Natural killer cell treated with Interleukin-12 subunit alpha and Interleukin-12 subunit beta and Interleukin-15 and Interleukin-18, amount 100 ng/mL, for 72 hours (primary cell): Measurements from ENCODE around the gene GC. TPM values are rescaled to one million over a fixed set of nuclear protein-coding genes. Genes with fewer than 3 reads are reported as not detected.

ENCODE experiments used
- ATAC-seq, 2 donors: fragments of 150-1000 bp; cut with Tn5 transposase in 1 of 2; sonication (Bioruptor Pico), chemical (Tn5 transposase) in 1 of 2; 2 replicates each; pipeline ENCODE4 v1.10.0; 2021
- DNase-seq: peaks from one replicate; pipeline ENCODE4 v3.0.0; 2022; ENCODE audit warnings: low spot score
- H3K27ac Mint-ChIP-seq, 2 donors: 1 replicate in 1 of 2; 2 replicates in 1 of 2; pipeline ENCODE4 v1.8.0; 2022; ENCODE audit warnings: mixed read lengths in 2 of 2, mild to moderate bottlenecking in 1 of 2, moderate library complexity in 1 of 2
- H3K27me3 Mint-ChIP-seq, 2 donors: 1 replicate in 1 of 2; 2 replicates in 1 of 2; pipeline ENCODE4 v1.8.0; 2022; ENCODE audit warnings: mixed read lengths in 2 of 2
- H3K36me3 Mint-ChIP-seq: one replicate; pipeline ENCODE4 v1.8.0; 2022; ENCODE audit warnings: mixed read lengths
- H3K4me1 Mint-ChIP-seq, 2 donors: 1 replicate in 1 of 2; 2 replicates in 1 of 2; pipeline ENCODE4 v1.8.0; 2022; ENCODE audit warnings: low read depth in 2 of 2, mixed read lengths in 2 of 2, mild to moderate bottlenecking in 1 of 2
- H3K4me3 Mint-ChIP-seq: one replicate; pipeline ENCODE4 v1.8.0; 2022; ENCODE audit warnings: mixed read lengths
- H3K9me3 Mint-ChIP-seq: 2 replicates; pipeline ENCODE4 v1.8.0; 2022; ENCODE audit warnings: mixed read lengths
- total RNA-seq, 2 donors: library from RNA; stranded (reverse); gene quantifications; one replicate each; pipeline ENCODE4 v1.2.3, GENCODE V29; 2022

Gene GC
- total RNA-seq, 2 donors from 2014 or later, result not detected

DNA sequence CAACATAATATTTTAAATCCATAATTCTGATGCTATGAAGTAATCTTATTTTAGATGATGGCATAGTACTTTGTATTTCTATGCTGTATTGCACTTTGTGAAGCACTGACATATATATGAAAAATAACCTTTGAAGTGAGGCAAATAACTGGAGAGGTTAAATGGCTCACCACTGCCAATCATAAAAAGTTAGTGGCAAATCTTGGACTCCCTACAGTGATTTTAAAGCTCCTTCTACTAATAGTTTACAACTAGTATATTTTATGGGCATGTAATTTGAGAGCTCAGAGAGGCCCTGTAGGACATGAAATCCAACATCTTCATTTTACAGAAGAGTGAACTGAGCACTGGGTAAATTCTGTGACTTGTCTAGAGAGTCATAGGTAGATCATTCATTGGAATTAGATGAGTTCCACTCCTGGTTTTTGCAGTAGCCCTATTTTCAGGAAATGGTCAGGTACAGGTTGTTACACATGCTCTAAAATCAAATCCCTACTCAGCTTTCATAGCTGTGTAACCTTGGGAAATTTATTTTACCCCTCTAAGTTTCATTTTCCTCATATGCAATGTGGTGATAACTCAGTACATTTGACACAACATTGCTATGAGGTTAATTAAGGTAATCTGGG lies 804 bp upstream of the GC start:
- DNase-seq (no peak), ATAC-seq (no peak)
- Mint-ChIP-seq H3K36me3 (no peaks in the 10 kb centered on the region), H3K4me1 (no peaks in the 10 kb centered on the region), H3K9me3 (peaks cover 2% of the 10 kb centered on the region), H3K27ac (no peak overlapping the region), H3K27me3 (peaks cover 6 to 11% of the 10 kb centered on the region in 2 donors), H3K4me3 (no peak overlapping the region)

GRCh38 chr4:71777891-71778290 lies 6.0 kb downstream of the GC start:
- no peak for ATAC-seq
- H3K9me3 Mint-ChIP-seq, result no peaks in the 10 kb centered on the region
- peaks cover 0 to 6% of the 10 kb centered on the region in 2 donors for H3K27me3 Mint-ChIP-seq
- DNase-seq, result no peak
- no peak overlapping the region for H3K27ac Mint-ChIP-seq
- H3K36me3 Mint-ChIP-seq, result no peaks in the 10 kb centered on the region
- H3K4me1 Mint-ChIP-seq, result no peaks in the 10 kb centered on the region
- no peak overlapping the region for H3K4me3 Mint-ChIP-seq

GRCh38 chr4:71775449-71775848 lies 8.4 kb downstream of the GC start:
- ATAC-seq, result no peak
- H3K36me3 Mint-ChIP-seq, result no peaks in the 10 kb centered on the region
- H3K4me3 Mint-ChIP-seq, result no peak overlapping the region
- no peak for DNase-seq
- H3K4me1 Mint-ChIP-seq, result no peaks in the 10 kb centered on the region
- H3K27ac Mint-ChIP-seq, result no peak overlapping the region
- H3K9me3 Mint-ChIP-seq, result no peaks in the 10 kb centered on the region
- H3K27me3 Mint-ChIP-seq, result peaks cover 0 to 6% of the 10 kb centered on the region in 2 donors

DNA sequence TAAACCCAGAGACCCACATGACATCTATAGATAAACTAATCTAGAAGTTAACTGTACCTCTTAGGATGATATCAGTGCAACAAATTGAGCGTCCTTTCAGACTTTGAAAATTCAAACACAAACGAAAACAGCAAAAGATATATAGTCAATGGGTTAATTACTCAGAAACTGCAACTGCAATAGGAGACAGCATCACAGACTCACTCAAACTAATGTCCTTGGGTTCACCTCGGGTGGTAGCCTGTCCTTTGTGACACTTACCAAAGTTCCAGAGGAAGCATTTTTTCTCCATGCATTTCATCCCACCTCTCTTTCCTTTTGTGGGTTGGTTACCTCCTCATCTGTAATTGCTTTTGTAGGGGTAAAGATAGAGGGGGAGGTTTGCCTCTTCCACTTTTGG lies 9.7 kb downstream of the GC start:
- no peaks in the 10 kb centered on the region for H3K9me3 Mint-ChIP-seq
- H3K4me1 Mint-ChIP-seq, result no peaks in the 10 kb centered on the region
- H3K27me3 Mint-ChIP-seq, result peaks cover 0 to 2% of the 10 kb centered on the region in 2 donors
- H3K36me3 Mint-ChIP-seq, result no peaks in the 10 kb centered on the region
- no peak overlapping the region for H3K4me3 Mint-ChIP-seq
- no peak overlapping the region for H3K27ac Mint-ChIP-seq
- DNase-seq, result no peak
- no peak for ATAC-seq

DNA sequence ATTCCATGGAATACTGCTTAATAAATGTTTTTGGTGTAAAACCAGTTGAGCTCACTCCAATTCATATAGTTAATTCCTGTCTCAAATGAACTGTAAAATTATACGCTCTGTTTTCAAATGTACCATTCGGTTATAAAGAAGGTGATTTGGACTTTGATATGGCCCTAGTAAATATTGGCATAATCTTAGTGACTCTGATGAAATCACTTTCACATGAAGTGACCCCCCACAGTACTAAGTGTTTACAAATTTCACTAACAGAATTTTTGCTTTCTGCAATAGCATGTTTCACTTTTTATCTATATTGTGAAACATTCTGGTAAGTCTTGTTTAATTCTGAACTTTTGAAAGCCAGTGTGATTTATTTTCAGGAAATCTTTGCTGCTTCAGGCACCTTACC lies 10.9 kb downstream of the GC start:
- Mint-ChIP-seq H3K4me1 (no peaks in the 10 kb centered on the region), H3K27me3 (no peaks in the 10 kb centered on the region)

DNA sequence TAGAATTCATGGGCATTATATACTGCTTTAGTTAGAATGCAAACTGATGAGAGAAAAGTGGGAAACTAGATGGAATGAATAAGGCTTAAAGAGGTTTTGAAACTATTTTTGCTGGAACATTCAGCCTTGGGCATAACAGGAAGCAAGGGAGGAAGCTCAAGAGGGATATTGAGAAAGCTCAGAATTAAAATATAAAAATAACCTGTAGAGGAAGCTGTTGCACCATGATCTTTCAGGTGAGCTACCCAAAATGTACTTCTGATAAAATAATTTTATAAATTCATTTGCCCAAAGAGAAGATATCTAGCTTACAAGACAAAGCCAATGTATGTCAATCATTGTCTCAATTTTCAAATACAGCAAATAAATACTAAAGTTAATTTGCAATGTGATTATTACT lies 11.3 kb downstream of the GC start:
- no peak overlapping the region for H3K4me3 Mint-ChIP-seq
- no peaks in the 10 kb centered on the region for H3K27me3 Mint-ChIP-seq
- no peaks in the 10 kb centered on the region for H3K4me1 Mint-ChIP-seq
- no peak overlapping the region for H3K27ac Mint-ChIP-seq
- no peaks in the 10 kb centered on the region for H3K36me3 Mint-ChIP-seq
- no peak for ATAC-seq
- no peak for DNase-seq
- H3K9me3 Mint-ChIP-seq, result no peaks in the 10 kb centered on the region

More for the DNA sequence above, 10.9 kb downstream of the GC start:
- Mint-ChIP-seq H3K9me3 (no peaks in the 10 kb centered on the region), H3K27ac (no peak overlapping the region), H3K4me3 (no peak overlapping the region), H3K36me3 (no peaks in the 10 kb centered on the region)
- ATAC-seq, result no peak
- DNase-seq, result no peak

DNA sequence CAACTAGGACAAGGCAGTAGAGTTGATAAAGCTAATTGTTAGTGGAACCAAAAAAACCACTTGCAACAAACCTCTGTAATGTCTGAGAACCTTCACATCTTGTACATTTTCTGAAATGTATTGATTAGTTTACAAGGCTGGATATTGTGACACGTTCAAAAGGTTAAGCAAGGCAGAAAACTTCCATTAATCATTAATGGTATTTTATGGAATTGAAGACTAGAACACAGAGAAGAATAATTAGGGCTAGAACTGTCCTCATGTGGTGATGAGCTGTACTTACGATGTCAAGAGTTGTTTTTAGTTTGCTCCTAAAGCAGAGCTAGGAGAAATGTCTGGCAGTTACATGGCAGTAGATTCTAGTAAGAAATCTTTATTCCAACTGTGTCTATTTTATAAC lies 12.3 kb downstream of the GC start:
- Mint-ChIP-seq H3K4me3 (no peak overlapping the region), H3K27me3 (no peaks in the 10 kb centered on the region)

DNA sequence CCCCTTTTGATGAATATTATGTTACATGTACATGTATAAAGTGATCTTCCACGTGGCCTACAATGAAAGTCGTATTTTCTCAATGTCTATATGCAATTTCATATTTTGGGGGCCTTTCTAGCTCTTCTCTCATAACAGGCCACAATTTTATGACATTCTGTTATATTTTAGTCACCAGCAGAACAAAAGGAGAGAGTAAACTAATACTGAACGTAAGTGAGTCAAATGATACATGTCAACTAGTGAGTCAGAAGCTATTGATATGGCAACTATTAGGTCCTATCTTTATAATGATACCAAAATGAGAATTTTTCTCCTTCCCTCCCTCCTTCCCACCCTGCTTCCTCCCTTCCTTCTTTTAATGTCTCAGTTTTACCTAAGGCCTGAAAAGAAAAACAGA lies 14.4 kb downstream of the GC start:
- ATAC-seq (no peak), DNase-seq (no peak)
- no peaks in the 10 kb centered on the region for H3K4me1 Mint-ChIP-seq
- no peaks in the 10 kb centered on the region for H3K36me3 Mint-ChIP-seq
- no peak overlapping the region for H3K4me3 Mint-ChIP-seq
- no peaks in the 10 kb centered on the region for H3K9me3 Mint-ChIP-seq
- H3K27me3 Mint-ChIP-seq, result peaks cover 3 to 7% of the 10 kb centered on the region in 2 donors
- no peak overlapping the region for H3K27ac Mint-ChIP-seq

More for the DNA sequence above, 12.3 kb downstream of the GC start:
- H3K36me3 Mint-ChIP-seq, result no peaks in the 10 kb centered on the region
- DNase-seq (no peak), ATAC-seq (no peak)
- no peaks in the 10 kb centered on the region for H3K9me3 Mint-ChIP-seq
- H3K4me1 Mint-ChIP-seq, result no peaks in the 10 kb centered on the region
- no peak overlapping the region for H3K27ac Mint-ChIP-seq

DNA sequence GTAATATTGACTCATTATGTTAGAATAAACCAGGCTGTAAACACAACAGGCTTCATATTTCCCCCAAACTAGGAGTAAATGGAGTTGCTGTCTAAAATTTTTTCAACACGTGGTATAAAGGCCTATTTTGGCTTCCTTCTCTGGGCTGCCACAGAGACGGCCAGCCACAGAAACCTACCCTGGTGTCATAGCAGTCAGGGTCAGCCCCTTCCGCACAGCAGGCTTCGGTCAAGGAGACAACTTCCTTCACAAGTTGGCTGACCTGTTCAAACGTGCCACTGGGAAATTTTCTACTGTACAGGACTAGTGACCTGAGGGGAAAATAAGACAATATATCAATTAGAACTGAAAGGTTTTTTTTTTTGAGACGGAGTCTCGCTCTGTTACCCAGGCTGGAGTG lies 15.8 kb downstream of the GC start:
- H3K4me3 Mint-ChIP-seq, result no peak overlapping the region
- no peak for ATAC-seq
- H3K27ac Mint-ChIP-seq, result no peak overlapping the region
- no peaks in the 10 kb centered on the region for H3K9me3 Mint-ChIP-seq
- no peak for DNase-seq
- no peaks in the 10 kb centered on the region for H3K4me1 Mint-ChIP-seq
- no peaks in the 10 kb centered on the region for H3K36me3 Mint-ChIP-seq
- peaks cover 3 to 7% of the 10 kb centered on the region in 2 donors for H3K27me3 Mint-ChIP-seq

- no peaks in the 10 kb centered on the region for H3K9me3 Mint-ChIP-seq
- H3K4me3 Mint-ChIP-seq, result no peak overlapping the region
Measured at GRCh38 chr4:71765821-71766383, 18.0 kb downstream of the GC start.

GRCh38 chr4:71765350-71765749 lies 18.5 kb downstream of the GC start:
- DNase-seq (no peak), ATAC-seq (no peak)
- H3K36me3 Mint-ChIP-seq, result no peaks in the 10 kb centered on the region
- no peak overlapping the region for H3K4me3 Mint-ChIP-seq
- H3K9me3 Mint-ChIP-seq, result no peaks in the 10 kb centered on the region
- H3K27me3 Mint-ChIP-seq, result peaks cover 8 to 12% of the 10 kb centered on the region in 2 donors
- H3K4me1 Mint-ChIP-seq, result no peaks in the 10 kb centered on the region
- H3K27ac Mint-ChIP-seq, result no peak overlapping the region

More at GRCh38 chr4:71765821-71766383, 18.0 kb downstream of the GC start:
- ATAC-seq, result no peak
- H3K27me3 Mint-ChIP-seq, result peaks cover 8 to 12% of the 10 kb centered on the region in 2 donors
- no peaks in the 10 kb centered on the region for H3K4me1 Mint-ChIP-seq
- H3K27ac Mint-ChIP-seq, result no peak overlapping the region
- H3K36me3 Mint-ChIP-seq, result no peaks in the 10 kb centered on the region
- DNase-seq, result no peak

DNA sequence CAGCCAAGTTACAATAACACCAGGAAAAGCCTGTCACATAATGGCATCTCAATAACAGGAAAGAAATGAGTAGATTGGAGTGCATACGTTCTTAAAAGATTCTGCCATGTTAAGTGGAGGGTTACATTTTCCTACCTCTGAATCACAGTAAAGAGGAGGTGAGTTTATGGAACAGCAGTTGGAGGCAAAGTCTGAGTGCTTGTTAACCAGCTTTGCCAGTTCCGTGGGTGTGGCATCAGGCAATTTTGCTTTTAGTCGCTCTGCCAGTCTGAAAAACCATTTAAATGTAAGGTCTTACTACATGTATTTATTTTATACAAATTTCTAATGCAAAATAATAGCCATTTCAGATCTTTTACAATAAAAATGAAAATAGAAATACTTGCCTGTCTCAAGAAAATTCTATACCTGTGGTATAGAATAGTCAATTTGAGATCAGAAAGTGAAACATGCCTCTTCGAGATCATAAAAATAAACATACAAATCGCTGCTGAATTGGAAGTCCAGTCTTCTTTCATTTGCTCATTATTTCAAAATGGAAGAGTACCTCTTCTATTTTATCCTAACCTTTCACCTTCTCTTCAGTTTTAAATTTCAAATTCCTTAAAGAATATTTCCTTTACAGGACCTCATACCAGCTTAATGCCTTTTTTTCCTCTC lies 31.4 kb downstream of the GC start:
- H3K27ac Mint-ChIP-seq, result no peak overlapping the region
- DNase-seq (no peak), ATAC-seq (no peak)
- no peaks in the 10 kb centered on the region for H3K4me1 Mint-ChIP-seq
- no peaks in the 10 kb centered on the region for H3K9me3 Mint-ChIP-seq
- H3K36me3 Mint-ChIP-seq, result no peaks in the 10 kb centered on the region
- no peak overlapping the region for H3K4me3 Mint-ChIP-seq
- H3K27me3 Mint-ChIP-seq, result peaks cover 3 to 11% of the 10 kb centered on the region in 2 donors

DNA sequence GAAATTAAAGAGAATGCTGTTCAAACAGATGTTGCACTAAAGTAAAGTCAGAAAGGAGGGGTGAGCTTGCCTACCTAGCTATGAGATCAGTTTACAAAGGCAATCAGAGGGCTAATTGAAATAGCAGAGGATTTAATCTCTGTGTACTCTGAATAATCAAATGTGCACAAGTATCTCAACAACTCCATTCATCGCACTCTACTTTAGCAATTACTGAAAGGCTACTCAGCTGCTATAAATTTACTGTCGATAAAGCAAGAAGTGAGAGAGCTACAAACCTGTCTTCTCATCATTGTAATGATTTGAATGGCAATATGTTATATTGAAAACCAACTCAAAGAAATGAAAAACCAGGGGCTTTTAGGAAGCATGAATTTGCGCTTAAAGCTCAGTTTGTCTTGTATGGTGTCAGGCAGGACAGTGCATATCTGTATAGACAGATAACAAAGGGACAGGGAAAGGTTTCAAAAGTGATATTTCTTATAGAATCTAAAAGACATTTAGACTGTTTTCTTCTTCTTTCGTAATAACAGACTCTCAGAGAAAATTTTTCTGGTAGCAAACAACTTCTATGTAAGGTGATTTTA lies 34.8 kb downstream of the GC start:
- DNase-seq (no peak), ATAC-seq (no peak)
- H3K27ac Mint-ChIP-seq, result no peak overlapping the region
- H3K36me3 Mint-ChIP-seq, result no peaks in the 10 kb centered on the region
- no peaks in the 10 kb centered on the region for H3K9me3 Mint-ChIP-seq
- H3K27me3 Mint-ChIP-seq, result peaks cover 7 to 22% of the 10 kb centered on the region in 2 donors
- no peaks in the 10 kb centered on the region for H3K4me1 Mint-ChIP-seq
- H3K4me3 Mint-ChIP-seq, result no peak overlapping the region

DNA sequence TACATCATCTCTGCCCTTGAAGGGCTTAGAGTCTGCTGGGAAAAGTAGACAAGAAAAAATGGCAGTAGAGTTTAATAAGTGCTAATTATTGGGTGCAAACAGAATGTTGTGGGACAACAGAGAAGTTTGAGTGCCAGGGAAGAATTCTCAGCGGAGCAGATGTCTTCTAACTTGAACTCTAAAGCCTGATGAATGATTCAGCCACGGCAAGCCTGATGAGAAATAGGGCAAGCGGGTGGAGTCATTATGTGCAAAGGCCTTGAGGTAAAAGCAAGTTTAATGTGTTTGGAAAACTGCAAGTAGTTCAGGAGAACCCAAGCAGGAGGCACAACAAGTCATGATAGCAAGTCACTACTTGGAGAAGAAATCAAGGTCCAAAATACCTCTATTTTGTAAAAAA lies 37.5 kb downstream of the GC start:
- no peak for DNase-seq
- Mint-ChIP-seq H3K27me3 (peaks cover 7 to 22% of the 10 kb centered on the region in 2 donors), H3K36me3 (no peaks in the 10 kb centered on the region)

More for the DNA sequence above, 37.5 kb downstream of the GC start:
- no peaks in the 10 kb centered on the region for H3K9me3 Mint-ChIP-seq
- no peak overlapping the region for H3K4me3 Mint-ChIP-seq
- ATAC-seq, result no peak
- no peak overlapping the region for H3K27ac Mint-ChIP-seq
- H3K4me1 Mint-ChIP-seq, result no peaks in the 10 kb centered on the region
